ENCODE results near the gene KLHDC7B.
"Not testable (repeated sequence)": the region's sequence is repeated elsewhere in the genome, so short reads cannot be mapped to it uniquely, and the experiment has no call there.

The KLHDC7B gene

DNA sequence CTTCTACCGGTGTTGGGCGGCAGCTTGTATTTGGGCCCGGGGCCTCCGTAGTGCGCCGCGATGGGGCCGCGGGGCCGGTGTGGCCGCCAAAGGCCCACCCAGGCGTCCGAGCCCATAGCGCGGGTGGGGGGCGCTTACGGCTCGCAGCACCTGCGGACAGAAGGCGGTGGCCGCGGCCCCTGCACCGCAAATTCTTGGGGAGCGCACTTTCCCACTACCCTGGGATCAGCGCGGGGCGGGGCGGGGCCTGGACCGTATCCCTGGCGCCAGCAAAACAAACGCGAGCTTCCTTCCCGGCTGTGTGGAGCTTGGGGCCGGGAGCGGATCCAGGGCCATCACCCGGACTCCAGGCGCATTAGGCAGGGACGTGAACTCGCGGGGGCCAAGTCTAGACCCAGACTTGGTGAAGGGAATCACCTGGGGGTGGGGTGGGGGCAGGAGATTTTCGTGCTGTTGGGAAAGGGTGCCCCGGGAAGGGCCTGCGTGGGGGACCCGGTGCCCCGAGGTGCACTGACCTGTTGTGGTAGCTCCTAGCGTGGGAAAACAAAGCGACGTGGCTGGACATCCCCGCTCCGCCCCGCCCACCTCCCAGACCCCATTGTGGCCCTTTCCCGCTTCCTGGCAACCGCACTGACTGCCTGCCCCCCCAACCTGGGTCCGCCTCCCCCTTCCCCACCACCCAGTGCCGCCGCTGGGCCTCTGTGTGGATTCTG is 13.6 kb upstream of the KLHDC7B start:
- peak overlapping the region; percentile 98 for H3K27ac ChIP-seq

DNA sequence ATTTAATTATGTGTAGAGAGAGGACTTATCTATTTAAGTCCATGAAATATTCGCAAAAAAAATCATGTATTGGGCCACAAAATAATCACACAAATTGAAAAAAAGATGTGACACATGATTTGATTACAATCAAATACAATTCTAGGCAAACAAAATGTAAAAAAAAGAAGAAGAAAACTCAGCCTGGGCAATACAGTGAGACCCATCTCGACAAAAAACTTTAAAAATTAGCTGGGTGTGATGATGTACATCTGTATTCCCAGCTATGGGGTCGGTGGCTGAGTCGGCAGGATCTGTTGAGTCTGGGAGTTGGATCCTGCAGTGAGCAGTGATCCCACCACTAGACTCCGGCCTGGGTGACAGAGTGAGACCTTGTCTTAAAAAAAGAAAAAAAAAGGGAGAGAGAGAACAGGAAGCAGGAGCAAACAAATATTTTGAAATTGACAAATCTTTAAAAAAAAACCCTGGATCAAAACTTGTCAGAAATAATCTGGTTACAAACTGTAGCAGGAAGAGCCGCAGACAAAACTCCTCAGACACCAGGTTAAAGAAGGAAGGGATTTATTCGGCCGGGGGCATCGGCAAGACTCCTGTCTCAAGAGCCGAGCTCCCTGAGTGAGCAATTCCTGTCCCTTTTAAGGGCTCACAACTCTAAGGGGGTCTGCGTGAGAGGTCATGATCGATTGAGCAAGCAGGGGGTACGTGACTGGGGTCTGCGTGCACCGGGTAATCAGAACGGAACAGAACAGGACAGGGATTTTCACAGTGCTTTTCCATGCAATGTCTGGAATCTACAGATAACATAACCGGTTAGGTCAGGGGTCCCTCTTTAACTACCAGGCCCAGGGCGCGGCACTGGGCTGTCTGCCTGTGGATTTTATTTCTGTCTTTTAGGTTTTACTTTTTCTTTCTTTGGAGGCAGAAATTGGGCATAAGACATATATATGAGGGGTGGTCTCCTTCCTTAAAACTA is 12.6 kb upstream of the KLHDC7B start:
- H3K27ac ChIP-seq: no peak overlapping the region; the same call in 1 of the 2 replicates
- TF ChIP-seq, protein P1, sequence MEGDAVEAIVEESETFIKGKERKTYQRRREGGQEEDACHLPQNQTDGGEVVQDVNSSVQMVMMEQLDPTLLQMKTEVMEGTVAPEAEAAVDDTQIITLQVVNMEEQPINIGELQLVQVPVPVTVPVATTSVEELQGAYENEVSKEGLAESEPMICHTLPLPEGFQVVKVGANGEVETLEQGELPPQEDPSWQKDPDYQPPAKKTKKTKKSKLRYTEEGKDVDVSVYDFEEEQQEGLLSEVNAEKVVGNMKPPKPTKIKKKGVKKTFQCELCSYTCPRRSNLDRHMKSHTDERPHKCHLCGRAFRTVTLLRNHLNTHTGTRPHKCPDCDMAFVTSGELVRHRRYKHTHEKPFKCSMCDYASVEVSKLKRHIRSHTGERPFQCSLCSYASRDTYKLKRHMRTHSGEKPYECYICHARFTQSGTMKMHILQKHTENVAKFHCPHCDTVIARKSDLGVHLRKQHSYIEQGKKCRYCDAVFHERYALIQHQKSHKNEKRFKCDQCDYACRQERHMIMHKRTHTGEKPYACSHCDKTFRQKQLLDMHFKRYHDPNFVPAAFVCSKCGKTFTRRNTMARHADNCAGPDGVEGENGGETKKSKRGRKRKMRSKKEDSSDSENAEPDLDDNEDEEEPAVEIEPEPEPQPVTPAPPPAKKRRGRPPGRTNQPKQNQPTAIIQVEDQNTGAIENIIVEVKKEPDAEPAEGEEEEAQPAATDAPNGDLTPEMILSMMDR (conservative IDR thresholded peaks at IDR 0.05): no peak
- no peak for TF ChIP-seq ZFX (IDR thresholded peaks at IDR 0.05)

More for the DNA sequence above, 13.6 kb upstream of the KLHDC7B start:
- TF ChIP-seq, protein P1 (conservative IDR thresholded peaks at IDR 0.05): no peak
- peak; percentile 55; the same call in 1 of the 2 replicates for TF ChIP-seq ZFX (IDR thresholded peaks at IDR 0.05)

DNA sequence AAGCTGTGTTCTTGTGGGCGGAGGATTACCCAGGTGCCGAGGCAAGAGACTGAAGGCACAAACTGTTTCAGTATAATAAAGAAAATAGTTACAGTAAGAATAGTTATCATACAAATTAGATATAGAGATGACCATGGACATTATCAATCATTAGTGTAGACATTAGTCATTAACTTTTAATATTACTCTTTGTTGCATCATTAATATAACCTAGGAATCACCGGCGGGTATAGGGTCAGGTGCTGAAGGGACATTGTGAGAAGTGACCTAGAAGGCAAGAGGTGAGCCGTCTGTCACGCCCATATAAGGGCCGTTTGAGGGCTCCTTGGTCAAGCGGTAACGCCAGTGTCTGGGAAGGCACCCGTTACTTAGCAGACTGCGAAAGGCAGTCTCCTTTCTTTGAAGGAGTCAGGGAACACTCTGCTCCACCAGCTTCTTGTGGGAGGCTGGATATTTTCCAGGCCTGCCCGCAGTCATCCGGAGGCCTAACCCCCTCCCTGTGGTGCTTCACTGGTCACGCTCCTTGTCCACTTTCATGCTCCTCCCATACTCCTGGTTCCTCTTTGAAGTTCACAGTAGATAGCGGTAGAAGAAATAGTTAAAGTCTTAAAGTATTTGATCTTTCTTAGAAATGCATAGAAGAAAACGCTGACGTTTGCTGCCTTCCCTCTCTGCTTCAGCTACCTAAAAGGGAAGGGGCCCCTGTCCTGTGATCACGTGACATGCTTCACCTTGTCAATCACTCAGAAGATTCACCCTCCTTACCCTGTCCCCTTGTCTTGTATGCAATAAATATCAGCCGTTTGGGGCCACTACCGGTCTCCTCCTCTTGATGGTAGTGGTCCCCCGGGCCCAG is 11.6 kb upstream of the KLHDC7B start:
- H3K27ac ChIP-seq: not testable (repeated sequence)

DNA sequence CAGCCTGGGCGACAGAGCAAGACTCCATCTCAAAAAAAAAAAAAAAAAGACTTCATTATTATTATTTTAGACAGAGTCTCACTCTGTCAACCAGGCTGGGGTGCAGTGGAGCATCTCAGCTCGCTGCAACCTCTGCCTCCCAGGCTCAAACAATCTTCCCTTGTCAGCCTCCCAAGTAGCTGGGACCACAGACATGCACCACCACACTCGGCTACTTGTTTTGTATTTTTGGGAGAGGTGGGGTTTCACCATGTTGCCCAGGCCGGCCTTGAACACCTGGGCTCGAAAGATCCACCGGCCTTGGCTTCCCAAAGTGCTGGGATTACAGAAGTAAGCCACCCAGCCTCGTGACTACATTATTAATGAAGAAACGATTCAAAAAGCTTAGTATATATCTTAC is 10.6 kb upstream of the KLHDC7B start:
- TF ChIP-seq, protein P1 (conservative IDR thresholded peaks at IDR 0.05): no peak
- TF ChIP-seq ZFX (IDR thresholded peaks at IDR 0.05): no peak

DNA sequence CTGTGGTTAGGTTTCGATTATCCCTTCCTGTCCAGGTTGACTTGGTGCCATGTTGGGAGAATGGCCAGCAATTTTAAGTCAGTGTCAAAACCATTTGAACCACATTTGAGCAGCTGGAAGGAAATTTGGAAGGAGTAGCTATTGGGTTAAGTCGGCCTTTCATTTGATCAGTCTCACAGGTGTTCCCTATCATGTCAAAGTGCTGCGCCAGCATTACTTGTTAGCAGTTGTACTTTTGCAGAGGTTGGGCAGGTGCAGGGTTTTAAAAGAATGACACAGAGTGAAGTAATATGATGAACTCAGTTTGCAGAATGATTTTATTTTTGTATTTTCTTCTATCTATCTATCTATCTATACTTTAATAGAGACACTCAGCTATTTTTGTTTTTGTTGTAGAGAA is 9.5 kb upstream of the KLHDC7B start:
- TF ChIP-seq, protein P1 (conservative IDR thresholded peaks at IDR 0.05): no peak
- no peak for TF ChIP-seq ZFX (IDR thresholded peaks at IDR 0.05)
- no peak overlapping the region for H3K27ac ChIP-seq

More for the DNA sequence above, 10.6 kb upstream of the KLHDC7B start:
- H3K27ac ChIP-seq: no peak overlapping the region

DNA sequence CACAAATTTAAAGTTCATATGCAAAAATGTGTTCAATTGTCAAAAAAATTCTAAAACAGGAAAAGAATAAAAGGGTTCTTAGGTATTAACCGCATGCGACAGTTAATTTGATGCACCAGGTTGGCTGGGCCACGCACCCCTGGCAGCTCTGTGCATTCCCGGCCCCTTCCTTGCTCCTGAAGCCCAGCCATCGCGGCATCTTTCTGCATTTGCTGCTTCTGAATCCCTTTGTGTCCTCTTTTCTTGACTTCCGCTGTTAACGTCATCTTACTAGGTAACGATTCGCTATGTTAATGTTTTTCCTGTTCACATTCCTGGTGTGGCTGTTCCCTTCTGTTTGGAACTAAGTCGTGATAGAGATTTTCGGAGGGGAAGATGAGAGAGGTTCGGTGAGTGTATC is 7.9 kb upstream of the KLHDC7B start:
- TF ChIP-seq, protein P1 (conservative IDR thresholded peaks at IDR 0.05): no peak
- TF ChIP-seq ZFX (IDR thresholded peaks at IDR 0.05): no peak
- H3K27ac ChIP-seq: no peak overlapping the region

DNA sequence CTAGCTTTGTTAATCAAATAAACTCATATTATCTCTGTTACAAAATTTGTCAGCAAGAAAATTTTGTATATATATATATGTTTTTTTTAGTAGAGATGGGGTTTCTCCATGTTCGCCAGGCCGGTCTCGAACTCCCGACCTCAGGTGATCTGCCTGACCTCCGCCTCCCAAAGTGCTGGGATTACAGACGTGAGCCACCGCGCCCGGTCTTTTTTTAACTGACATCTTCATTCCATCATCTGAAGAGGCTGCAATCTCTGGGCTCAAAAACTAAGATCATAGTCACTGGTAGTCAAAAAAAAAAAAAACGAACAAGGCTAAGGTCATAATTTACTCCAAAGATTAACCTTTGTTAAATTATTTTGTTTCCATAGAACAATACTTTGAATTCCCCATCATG is 5.3 kb upstream of the KLHDC7B start:
- no peak overlapping the region for H3K27ac ChIP-seq
- TF ChIP-seq, protein P1 (conservative IDR thresholded peaks at IDR 0.05): no peak
- TF ChIP-seq ZFX (IDR thresholded peaks at IDR 0.05): no peak

DNA sequence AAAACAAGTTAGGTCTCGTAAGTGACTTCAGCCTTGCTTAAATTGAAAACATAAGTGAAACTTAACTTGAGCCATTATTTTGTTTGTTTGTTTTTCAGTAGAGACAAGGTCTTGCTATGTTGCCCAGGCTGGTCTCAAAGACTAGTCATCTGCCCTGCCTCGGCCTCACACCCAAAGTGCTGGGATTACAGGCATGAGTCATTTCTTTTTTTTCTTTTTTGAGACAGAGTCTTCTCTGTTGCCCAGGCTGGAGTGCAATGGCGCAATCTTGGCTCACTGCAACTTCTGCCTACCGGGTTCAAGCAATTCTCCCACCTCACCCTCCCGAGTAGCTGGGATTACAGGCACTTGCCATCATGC is 4.1 kb upstream of the KLHDC7B start:
- H3K27ac ChIP-seq: not testable (repeated sequence)

All from C4-2B (cell line).